Measurements from ENCODE around the gene CKS2. TPM values are rescaled to one million over a fixed set of nuclear protein-coding genes. Genes with fewer than 3 reads are reported as not detected.

The CKS2 gene
- total and polyA plus RNA-seq, 2 of the 4 experiments (the other 2 are of a cell fraction), result 192 to 261 TPM

GRCh38 chr9:89364666-89365531 is 53.9 kb downstream of the CKS2 start:
- no peak overlapping the region for H3K9ac ChIP-seq (ENCODE audit: low read depth, low read length)
- H2AFZ ChIP-seq (replicated peaks; ENCODE audit: low read length, poor library complexity), result no peak overlapping the region
- BruUV-seq (replicated peaks), result no TSS peak
- ChIA-PET POLR2A (ENCODE audit: unreplicated experiment) (no interaction called here), CTCF (no interaction called here)
- H3K9me1 ChIP-seq (ENCODE audit: insufficient read depth, low read length), result peaks cover 3% of the 10 kb centered on the region
- H4K20me1 ChIP-seq (ENCODE audit: insufficient read depth, low read length), result no peaks in the 10 kb centered on the region
- H3K4me3 ChIP-seq (ENCODE audit: insufficient read depth, low read depth, low read length), result no peak overlapping the region
- H3K36me3 ChIP-seq (ENCODE audit: control insufficient read depth, insufficient read depth, low read length), result peaks cover 25% of the 10 kb centered on the region
- no peak overlapping the region for H4K8ac ChIP-seq (ENCODE audit: low read depth in 2 of 2, low read length in 2 of 2)
- DNase-seq, result no peak
- H4K91ac ChIP-seq (ENCODE audit: insufficient read depth, low read depth, low read length), result no peak overlapping the region
- in situ Hi-C loops (cut with MboI; ENCODE audit: low sequenced_read_pairs) (no loop called here), dilution Hi-C loops (cut with HindIII; ENCODE audit: low sequenced_read_pairs, unreplicated experiment) (no loop called here), intact Hi-C loops (cut with micrococcal nuclease) (no loop called here)
- no peak overlapping the region for H3K14ac ChIP-seq (replicated peaks; ENCODE audit: low read depth, low read length)
- H3K9me3 ChIP-seq (ENCODE audit: control insufficient read depth, insufficient read depth, low read length), result no peaks in the 10 kb centered on the region
- H2BK20ac ChIP-seq (ENCODE audit: low read depth, low read length), result no peak overlapping the region
- WGBS, 2 experiments (ENCODE audit: extremely low coverage in 2 of 2, insufficient read length in 1 of 2), result 86% methylated on average over 4 of the region's 17 CpGs; no CpG with 5 or more reads in 1 of the 2 experiments
- no peak overlapping the region for H3K18ac ChIP-seq (ENCODE audit: low read depth, low read length)
- no peak for ATAC-seq (ENCODE audit: low read depth)
- H2BK15ac ChIP-seq (ENCODE audit: low read depth, low read length), result no peak overlapping the region
- no peak overlapping the region for H2AK5ac ChIP-seq (ENCODE audit: low read depth, low read length)
- no peak overlapping the region for H3K56ac ChIP-seq (ENCODE audit: extremely low read depth, insufficient read depth, low read length)
- no peak overlapping the region for H2AK9ac ChIP-seq (replicated peaks; ENCODE audit: low read depth, low read length, poor library complexity)
- no peak overlapping the region for H3K27ac ChIP-seq (ENCODE audit: insufficient read depth, low read length)
- no peak overlapping the region for H2BK120ac ChIP-seq (ENCODE audit: low read depth, low read length)
- no peak overlapping the region for H3K4me2 ChIP-seq (ENCODE audit: low read depth, low read length)
- TF ChIP-seq MAFK (IDR thresholded peaks at IDR 0.05; ENCODE audit: low read depth, low read length) (no peak), RAD21 (IDR thresholded peaks at IDR 0.05; ENCODE audit: low read length) (no peak), SMC3 (IDR thresholded peaks at IDR 0.05; ENCODE audit: low read depth, low read length) (no peak), CEBPB (IDR thresholded peaks at IDR 0.05; ENCODE audit: low read depth, low read length) (no peak), USF2 (IDR thresholded peaks at IDR 0.05; ENCODE audit: low read depth, low read length) (no peak), POLR2A (IDR thresholded peaks at IDR 0.05; ENCODE audit: low read depth, low read length) (no peak), RFX5 (IDR thresholded peaks at IDR 0.05; ENCODE audit: low read depth, low read length) (no peak), MXI1 (IDR thresholded peaks at IDR 0.05; ENCODE audit: borderline replicate concordance, low read depth, low read length) (no peak), MAZ (IDR thresholded peaks at IDR 0.05; ENCODE audit: borderline replicate concordance, low read depth, low read length) (no peak), ELK1 (IDR thresholded peaks at IDR 0.05; ENCODE audit: borderline replicate concordance, low read depth, low read length) (no peak), RCOR1 (IDR thresholded peaks at IDR 0.05; ENCODE audit: insufficient replicate concordance, low read length) (no peak), FOS (IDR thresholded peaks at IDR 0.05; ENCODE audit: low read depth, low read length) (no peak), NFE2L2 (IDR thresholded peaks at IDR 0.05; ENCODE audit: low read depth, low read length) (no peak), BHLHE40 (IDR thresholded peaks at IDR 0.05; ENCODE audit: low read depth, low read length) (no peak)
- TF ChIP-seq, protein P1, sequence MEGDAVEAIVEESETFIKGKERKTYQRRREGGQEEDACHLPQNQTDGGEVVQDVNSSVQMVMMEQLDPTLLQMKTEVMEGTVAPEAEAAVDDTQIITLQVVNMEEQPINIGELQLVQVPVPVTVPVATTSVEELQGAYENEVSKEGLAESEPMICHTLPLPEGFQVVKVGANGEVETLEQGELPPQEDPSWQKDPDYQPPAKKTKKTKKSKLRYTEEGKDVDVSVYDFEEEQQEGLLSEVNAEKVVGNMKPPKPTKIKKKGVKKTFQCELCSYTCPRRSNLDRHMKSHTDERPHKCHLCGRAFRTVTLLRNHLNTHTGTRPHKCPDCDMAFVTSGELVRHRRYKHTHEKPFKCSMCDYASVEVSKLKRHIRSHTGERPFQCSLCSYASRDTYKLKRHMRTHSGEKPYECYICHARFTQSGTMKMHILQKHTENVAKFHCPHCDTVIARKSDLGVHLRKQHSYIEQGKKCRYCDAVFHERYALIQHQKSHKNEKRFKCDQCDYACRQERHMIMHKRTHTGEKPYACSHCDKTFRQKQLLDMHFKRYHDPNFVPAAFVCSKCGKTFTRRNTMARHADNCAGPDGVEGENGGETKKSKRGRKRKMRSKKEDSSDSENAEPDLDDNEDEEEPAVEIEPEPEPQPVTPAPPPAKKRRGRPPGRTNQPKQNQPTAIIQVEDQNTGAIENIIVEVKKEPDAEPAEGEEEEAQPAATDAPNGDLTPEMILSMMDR (conservative IDR thresholded peaks at IDR 0.05; ENCODE audit: low read depth, low read length), result no peak
- H2BK5ac ChIP-seq (ENCODE audit: low read depth, low read length, poor library complexity, severe bottlenecking), result no peak overlapping the region
- H3K79me1 ChIP-seq (ENCODE audit: low read depth in 1 of 2, low read length in 2 of 2), result no peaks in the 10 kb centered on the region
- H3K4me1 ChIP-seq (ENCODE audit: control insufficient read depth, insufficient read depth, low read length), result no peaks in the 10 kb centered on the region
- H4K5ac ChIP-seq (ENCODE audit: low read depth, low read length), result no peak overlapping the region
- no peak overlapping the region for H3K4ac ChIP-seq (ENCODE audit: low read depth, low read length)
- no peaks in the 10 kb centered on the region for H3K27me3 ChIP-seq (ENCODE audit: control insufficient read depth, insufficient read depth, low read length)
- H3K23ac ChIP-seq (ENCODE audit: low read depth, low read length), result no peak overlapping the region

Measured in IMR-90 (cell line).